HS-27A (cell line): ENCODE results near the gene SPNS3.

Experiments
- DNase-seq: peaks from one replicate; pipeline ENCODE4 v3.0.0-alpha.2; 2012; ENCODE audit warnings: low read depth, missing footprints

Gene SPNS3

GRCh38 chr17:4469552-4469951, 35.8 kb downstream of the SPNS3 start:
- no peak for DNase-seq

- no peak for DNase-seq
These were observed 38.5 kb downstream of the SPNS3 start for GRCh38 chr17:4472286-4472685.

- no peak for DNase-seq
These were observed 40.4 kb downstream of the SPNS3 start for GRCh38 chr17:4474093-4474492.

GRCh38 chr17:4475001-4475400, 41.3 kb downstream of the SPNS3 start:
- DNase-seq = no peak

- DNase-seq = no peak
These were observed 41.7 kb downstream of the SPNS3 start for GRCh38 chr17:4475463-4475862.

GRCh38 chr17:4476017-4476416, 42.3 kb downstream of the SPNS3 start:
- DNase-seq = no peak

- DNase-seq = no peak
These were observed 42.9 kb downstream of the SPNS3 start for GRCh38 chr17:4476511-4477070.

- no peak for DNase-seq
These were observed 43.6 kb downstream of the SPNS3 start for GRCh38 chr17:4477255-4477791.

- no peak for DNase-seq
These were observed 44.6 kb downstream of the SPNS3 start for GRCh38 chr17:4478318-4478830.

GRCh38 chr17:4479340-4479981, 45.7 kb downstream of the SPNS3 start:
- no peak for DNase-seq

GRCh38 chr17:4479982-4480751, 46.4 kb downstream of the SPNS3 start:
- no peak for DNase-seq

GRCh38 chr17:4480929-4481898, 47.5 kb downstream of the SPNS3 start:
- no peak for DNase-seq

- DNase-seq = no peak
These were observed 48.7 kb downstream of the SPNS3 start for GRCh38 chr17:4482338-4483011.

GRCh38 chr17:4483012-4483840, 49.5 kb downstream of the SPNS3 start:
- DNase-seq = no peak

- DNase-seq = no peak
These were observed 52.2 kb downstream of the SPNS3 start for GRCh38 chr17:4485676-4486646.

- DNase-seq = no peak
These were observed 53.6 kb downstream of the SPNS3 start for GRCh38 chr17:4487296-4487695.

- DNase-seq = no peak
These were observed 54.3 kb downstream of the SPNS3 start for GRCh38 chr17:4487820-4488716.
